Tibial nerve (tissue), 4 donors: Measurements from ENCODE around the gene PRSS38. TPM values are rescaled to one million over a fixed set of nuclear protein-coding genes. Genes with fewer than 3 reads are reported as not detected.

Experiments
- DNase-seq, 2 donors: peaks; one replicate each; pipeline ENCODE4 v3.0.0-alpha.2; 2019; ENCODE audit warnings: low spot score in 2 of 2
- H3K27ac ChIP-seq, 4 donors: fragments of 200-600 bp; sonication (generic) in 3 of 4; one replicate each; pipeline ENCODE4 v1.5.1; 2017 to 2019; ENCODE audit warnings: mild to moderate bottlenecking in 1 of 4
- H3K27me3 ChIP-seq, 2 donors: fragments of 200-600 bp; sonication (generic) in 1 of 2; one replicate each; pipeline versions ENCODE4 v1.5.1 to v1.6.0; 2017 to 2019
- H3K36me3 ChIP-seq, 3 donors: fragments of 200-600 bp; sonication (generic); one replicate each; pipeline ENCODE4 v1.5.1; 2018 to 2019
- H3K4me1 ChIP-seq, 4 donors: fragments of 200-600 bp; sonication (generic) in 3 of 4; one replicate each; pipeline ENCODE4 v1.5.1; 2017 to 2019
- H3K4me3 ChIP-seq, 4 donors: fragments of 200-600 bp; sonication (generic) in 3 of 4; one replicate each; pipeline ENCODE4 v1.5.1; 2017 to 2019; ENCODE audit warnings: mild to moderate bottlenecking in 1 of 4, moderate library complexity in 1 of 4
- H3K9me3 ChIP-seq, 4 donors: fragments of 200-600 bp; sonication (generic) in 3 of 4; one replicate each; pipeline ENCODE4 v1.5.1; 2017 to 2019
- CTCF ChIP-seq, 5 experiments: fragments of 200-600 bp in 3 of 5; fragments of 450-650 bp in 2 of 5; sonication (generic) in 3 of 5; IDR thresholded peaks; one replicate each; pipeline ENCODE4 v1.5.1; 2016 to 2019; ENCODE audit warnings: antibody characterized with exemption in 5 of 5, mild to moderate bottlenecking in 3 of 5, moderate library complexity in 2 of 5
- EP300 ChIP-seq, 2 donors: sonication (generic); formaldehyde crosslinking; IDR thresholded peaks; one replicate each; pipeline ENCODE4 v1.6.1; 2017; ENCODE audit warnings: antibody characterized with exemption in 2 of 2, mild to moderate bottlenecking in 1 of 2
- POLR2A ChIP-seq, 2 donors: fragments of 450-650 bp; IDR thresholded peaks; one replicate each; pipeline ENCODE4 v1.6.1; 2017; ENCODE audit warnings: antibody characterized with exemption in 2 of 2, mild to moderate bottlenecking in 2 of 2, moderate library complexity in 2 of 2
- WGBS, 2 donors: methylation state at CpG; one replicate each; pipeline ENCODE4 v1.1.5; 2018; 5-methylcytosine and 5-hydroxymethylcytosine counted together
- total RNA-seq, 4 donors: library from RNA; depleted of rRNA; stranded (reverse); fragments of >200 nt; gene quantifications; one replicate each; pipeline ENCODE4 v1.1.0, GENCODE V29; 2016

PRSS38 gene
- total RNA-seq, 4 donors from 2014 or later = not detected

GRCh38 chr1:227890451-227891222, 75.2 kb downstream of the PRSS38 start:
- no peaks in the 10 kb centered on the region for H3K36me3 ChIP-seq
- TF ChIP-seq EP300 (IDR thresholded peaks at IDR 0.05) (no peak), CTCF (IDR thresholded peaks at IDR 0.05) (no peak), POLR2A (IDR thresholded peaks at IDR 0.05) (no peak)
- no peaks in the 10 kb centered on the region for H3K9me3 ChIP-seq
- no peak overlapping the region for H3K4me3 ChIP-seq
- no peak overlapping the region for H3K27ac ChIP-seq
- peaks cover 2 to 7% of the 10 kb centered on the region in 2 donors for H3K27me3 ChIP-seq
- DNase-seq = peak in 1 of 2 donors; percentile 11
- WGBS, 2 donors = 85 to 88% methylated on average over 12 to 13 of the region's 13 CpGs
- H3K4me1 ChIP-seq = peaks cover 0 to 68% (median 18%) of the 10 kb centered on the region in 4 donors

GRCh38 chr1:227891223-227891954, 75.9 kb downstream of the PRSS38 start:
- WGBS, 2 donors = 60 to 62% methylated on average over 8 to 15 of the region's 19 CpGs
- Histone ChIP-seq H3K27me3 (peaks cover 2 to 7% of the 10 kb centered on the region in 2 donors), H3K4me3 (no peak overlapping the region), H3K9me3 (no peaks in the 10 kb centered on the region), H3K27ac (no peak overlapping the region), H3K36me3 (no peaks in the 10 kb centered on the region), H3K4me1 (peaks cover 0 to 68% (median 11%) of the 10 kb centered on the region in 4 donors)
- no peak for TF ChIP-seq EP300 (IDR thresholded peaks at IDR 0.05)
- TF ChIP-seq CTCF (IDR thresholded peaks at IDR 0.05) = no peak
- DNase-seq = peak in 1 of 2 donors; percentile 11

- Histone ChIP-seq H3K36me3 (no peaks in the 10 kb centered on the region), H3K4me1 (peaks cover 0 to 62% (median 7%) of the 10 kb centered on the region in 4 donors), H3K27me3 (peaks cover 1 to 6% of the 10 kb centered on the region in 2 donors), H3K27ac (peak overlapping the region in 1 of 4 donors; percentile 19), H3K9me3 (no peaks in the 10 kb centered on the region), H3K4me3 (no peak overlapping the region)
- DNase-seq = peak in 1 of 2 donors; percentile 5
- WGBS, 2 donors = 96% methylated on average over 4 to 6 of the region's 6 CpGs
- TF ChIP-seq EP300 (IDR thresholded peaks at IDR 0.05) (no peak), CTCF (IDR thresholded peaks at IDR 0.05) (no peak), POLR2A (IDR thresholded peaks at IDR 0.05) (no peak)
Observed at GRCh38 chr1:227891955-227892488, 76.5 kb downstream of the PRSS38 start.

GRCh38 chr1:227892489-227893299, 77.2 kb downstream of the PRSS38 start:
- Histone ChIP-seq H3K27me3 (no peaks in the 10 kb centered on the region), H3K27ac (peak overlapping the region in 2 of 4 donors; percentile 19 to 36), H3K4me1 (peaks cover 0 to 55% (median 3%) of the 10 kb centered on the region in 4 donors), H3K4me3 (no peak overlapping the region), H3K36me3 (no peaks in the 10 kb centered on the region), H3K9me3 (no peaks in the 10 kb centered on the region)
- no peak for TF ChIP-seq POLR2A (IDR thresholded peaks at IDR 0.05)
- no peak for TF ChIP-seq CTCF (IDR thresholded peaks at IDR 0.05)
- TF ChIP-seq EP300 (IDR thresholded peaks at IDR 0.05) = no peak
- WGBS, 2 donors = 55 to 65% methylated on average over 17 of the region's 17 CpGs
- peak in 1 of 2 donors; percentile 4 for DNase-seq
